Measurements from ENCODE around the gene GLUD2. TPM values are rescaled to one million over a fixed set of nuclear protein-coding genes. Genes with fewer than 3 reads are reported as not detected.

Gene GLUD2
- total and polyA plus RNA-seq, 2 of the 8 experiments (the other 6 are each of a cell fraction or from before 2014, with no cell fraction given), result 0.14 to 0.26 TPM

DNA sequence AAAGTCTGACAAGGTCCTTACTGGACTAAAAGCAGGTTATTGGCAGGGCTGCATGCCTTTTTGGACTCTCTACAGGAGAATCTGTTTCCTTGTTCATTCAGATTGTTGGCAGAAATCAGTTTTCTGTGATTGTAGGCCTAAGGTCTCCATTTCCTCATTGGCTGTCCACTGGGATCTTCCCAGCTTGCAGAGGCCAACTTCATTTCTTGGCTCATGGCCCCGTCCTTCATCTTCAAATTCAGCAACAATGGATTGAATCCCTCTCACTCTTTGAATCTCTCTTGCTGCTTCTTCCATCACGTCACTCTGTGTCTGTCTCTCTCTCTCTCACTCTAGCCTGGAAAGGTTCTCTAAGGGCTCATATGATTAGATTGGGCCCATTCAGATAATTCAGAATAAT is 14.9 kb upstream of the GLUD2 start:
- Histone ChIP-seq H2BK5ac (ENCODE audit: low read depth, low read length) (no peak overlapping the region), H3K27ac (ENCODE audit: low read depth, low read length) (no peak overlapping the region), H3K4ac (replicated peaks; ENCODE audit: insufficient read length, low read depth, low read length) (no peak overlapping the region), H4K91ac (replicated peaks; ENCODE audit: insufficient read length, low read length) (no peak overlapping the region), H3K23me2 (ENCODE audit: low read depth, low read length) (no peaks in the 10 kb centered on the region), H3K9me3 (ENCODE audit: insufficient read depth in 2 of 2, low read depth in 1 of 2, low read length in 1 of 2) (peaks cover 10 to 17% of the 10 kb centered on the region in 2 experiments; a peak in 2 of 4 replicates), H4K8ac (ENCODE audit: extremely low read depth, insufficient read depth, low read length) (no peak overlapping the region), H3K56ac (replicated peaks; ENCODE audit: insufficient read length, low read depth, low read length) (no peak overlapping the region), H3K79me1 (ENCODE audit: low read depth, low read length) (no peaks in the 10 kb centered on the region), H3K4me2 (ENCODE audit: insufficient read depth in 1 of 2, low read depth in 2 of 2, low read length in 2 of 2) (no peak overlapping the region), H3K27me3 (replicated peaks in 1 of 4; ENCODE audit: control insufficient read depth in 3 of 4, extremely low read depth in 1 of 4, insufficient read depth in 3 of 4, low read length in 3 of 4) (no peaks in the 10 kb centered on the region), H3K79me2 (ENCODE audit: control insufficient read depth in 1 of 2, insufficient read depth in 2 of 2, low read length in 2 of 2) (no peaks in the 10 kb centered on the region), H2BK20ac (ENCODE audit: low read length) (no peak overlapping the region), H3K23ac (ENCODE audit: insufficient read length) (no peak overlapping the region), H3K14ac (ENCODE audit: insufficient read length) (no peak overlapping the region), H2BK12ac (ENCODE audit: low read depth, low read length) (no peak overlapping the region), H4K5ac (ENCODE audit: insufficient read length, low read depth, low read length) (no peak overlapping the region), H2AK5ac (ENCODE audit: low read depth, low read length) (no peak overlapping the region), H4K20me1 (replicated peaks in 1 of 2; ENCODE audit: control insufficient read depth in 1 of 2, insufficient read depth in 2 of 2, low read length in 2 of 2) (no peaks in the 10 kb centered on the region), H2BK120ac (replicated peaks; ENCODE audit: low read depth, low read length) (no peak overlapping the region), H2AFZ (ENCODE audit: low read length) (no peak overlapping the region), H3K4me3 (ENCODE audit: extremely low read depth in 1 of 4, insufficient read depth in 2 of 4, low read depth in 3 of 4, low read length in 4 of 4) (no peak overlapping the region), H2BK15ac (ENCODE audit: low read length) (no peak overlapping the region), H3K36me3 (ENCODE audit: control insufficient read depth in 2 of 4, insufficient read depth in 4 of 4, low read length in 3 of 4) (no peaks in the 10 kb centered on the region), H3K9ac (replicated peaks in 1 of 4; ENCODE audit: extremely low read depth in 1 of 4, low read depth in 3 of 4, low read length in 3 of 4) (no peak overlapping the region), H3K4me1 (replicated peaks in 1 of 4; ENCODE audit: control insufficient read depth in 3 of 4, insufficient read depth in 4 of 4, low read length in 3 of 4) (no peaks in the 10 kb centered on the region), H3K18ac (ENCODE audit: extremely low read depth, low read length) (no peak overlapping the region)
- FAIRE-seq, result no peak
- POLR2A ChIA-PET (ENCODE audit: partially characterized antibody), result no interaction called here
- CTCF ChIA-PET (ENCODE audit: partially characterized antibody), result no interaction called here
- DNase-seq (ENCODE audit: low read depth in 1 of 2, low spot score in 2 of 2), result no peak
- 33% methylated on average over 1 of the region's 2 CpGs; no CpG with 5 or more reads in 1 of the 2 experiments for WGBS, 2 experiments (ENCODE audit: extremely low coverage in 1 of 2, insufficient coverage in 1 of 2, insufficient read length in 1 of 2, insufficient replicate concordance in 2 of 2, low coverage in 1 of 2, low lambda C conversion rate in 2 of 2, missing lambda C conversion rate in 1 of 2)
- no peak for TF ChIP-seq SP1 (IDR thresholded peaks at IDR 0.05; ENCODE audit: low read depth, low read length)
- no peak for TF ChIP-seq SP2 (IDR thresholded peaks at IDR 0.05; ENCODE audit: low read length)
- TF ChIP-seq RBBP5 (IDR thresholded peaks at IDR 0.05; ENCODE audit: borderline replicate concordance, low read depth, low read length), result no peak
- TF ChIP-seq GTF2F1 (IDR thresholded peaks at IDR 0.05; ENCODE audit: borderline replicate concordance, low read depth, low read length), result no peak
- TF ChIP-seq CTBP2 (IDR thresholded peaks at IDR 0.05; ENCODE audit: borderline replicate concordance, insufficient read depth, insufficient read length, low read length), result no peak
- no peak for TF ChIP-seq CREB1 (IDR thresholded peaks at IDR 0.05)
- TF ChIP-seq KDM5A (IDR thresholded peaks at IDR 0.05; ENCODE audit: low read length), result no peak
- no peak for TF ChIP-seq CEBPB (IDR thresholded peaks at IDR 0.05; ENCODE audit: low read depth, low read length)
- TF ChIP-seq, protein P1, sequence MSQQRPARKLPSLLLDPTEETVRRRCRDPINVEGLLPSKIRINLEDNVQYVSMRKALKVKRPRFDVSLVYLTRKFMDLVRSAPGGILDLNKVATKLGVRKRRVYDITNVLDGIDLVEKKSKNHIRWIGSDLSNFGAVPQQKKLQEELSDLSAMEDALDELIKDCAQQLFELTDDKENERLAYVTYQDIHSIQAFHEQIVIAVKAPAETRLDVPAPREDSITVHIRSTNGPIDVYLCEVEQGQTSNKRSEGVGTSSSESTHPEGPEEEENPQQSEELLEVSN (IDR thresholded peaks at IDR 0.05), result no peak
- TF ChIP-seq, protein P2, sequence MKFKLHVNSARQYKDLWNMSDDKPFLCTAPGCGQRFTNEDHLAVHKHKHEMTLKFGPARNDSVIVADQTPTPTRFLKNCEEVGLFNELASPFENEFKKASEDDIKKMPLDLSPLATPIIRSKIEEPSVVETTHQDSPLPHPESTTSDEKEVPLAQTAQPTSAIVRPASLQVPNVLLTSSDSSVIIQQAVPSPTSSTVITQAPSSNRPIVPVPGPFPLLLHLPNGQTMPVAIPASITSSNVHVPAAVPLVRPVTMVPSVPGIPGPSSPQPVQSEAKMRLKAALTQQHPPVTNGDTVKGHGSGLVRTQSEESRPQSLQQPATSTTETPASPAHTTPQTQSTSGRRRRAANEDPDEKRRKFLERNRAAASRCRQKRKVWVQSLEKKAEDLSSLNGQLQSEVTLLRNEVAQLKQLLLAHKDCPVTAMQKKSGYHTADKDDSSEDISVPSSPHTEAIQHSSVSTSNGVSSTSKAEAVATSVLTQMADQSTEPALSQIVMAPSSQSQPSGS (IDR thresholded peaks at IDR 0.05; ENCODE audit: low read length), result no peak
- no peak for TF ChIP-seq SIRT6 (IDR thresholded peaks at IDR 0.05; ENCODE audit: low read length)
- TF ChIP-seq SP4 (IDR thresholded peaks at IDR 0.05; ENCODE audit: low read length), result no peak
- no peak for TF ChIP-seq SAP30 (IDR thresholded peaks at IDR 0.05; ENCODE audit: insufficient read depth, insufficient replicate concordance, low read length)
- no peak for TF ChIP-seq SRF (IDR thresholded peaks at IDR 0.05; ENCODE audit: low read depth, low read length)

Measured in H1 (cell line).